Myocyte (in vitro differentiated cells): ENCODE data around the gene URB2. TPM values are rescaled to one million over a fixed set of nuclear protein-coding genes. Genes with fewer than 3 reads are reported as not detected.
"Not testable (repeated sequence)": the region's sequence is repeated elsewhere in the genome, so short reads cannot be mapped to it uniquely, and the experiment has no call there.

Experiments
- DNase-seq: peaks from one replicate; pipeline ENCODE4 v3.0.0-alpha.2; 2012; ENCODE audit warnings: low read depth
- total RNA-seq: library from RNA; depleted of rRNA; stranded (reverse); fragments of >200 nt; gene quantifications from 2 replicates; pipeline ENCODE4 v1.2.3, GENCODE V29; 2014

The URB2 gene
- total RNA-seq, 1 donor from 2014 or later: 14.4 TPM

GRCh38 chr1:229613938-229614337 is 12.1 kb upstream of the URB2 start:
- no peak for DNase-seq

GRCh38 chr1:229614701-229615100 is 11.3 kb upstream of the URB2 start:
- DNase-seq: no peak

DNA sequence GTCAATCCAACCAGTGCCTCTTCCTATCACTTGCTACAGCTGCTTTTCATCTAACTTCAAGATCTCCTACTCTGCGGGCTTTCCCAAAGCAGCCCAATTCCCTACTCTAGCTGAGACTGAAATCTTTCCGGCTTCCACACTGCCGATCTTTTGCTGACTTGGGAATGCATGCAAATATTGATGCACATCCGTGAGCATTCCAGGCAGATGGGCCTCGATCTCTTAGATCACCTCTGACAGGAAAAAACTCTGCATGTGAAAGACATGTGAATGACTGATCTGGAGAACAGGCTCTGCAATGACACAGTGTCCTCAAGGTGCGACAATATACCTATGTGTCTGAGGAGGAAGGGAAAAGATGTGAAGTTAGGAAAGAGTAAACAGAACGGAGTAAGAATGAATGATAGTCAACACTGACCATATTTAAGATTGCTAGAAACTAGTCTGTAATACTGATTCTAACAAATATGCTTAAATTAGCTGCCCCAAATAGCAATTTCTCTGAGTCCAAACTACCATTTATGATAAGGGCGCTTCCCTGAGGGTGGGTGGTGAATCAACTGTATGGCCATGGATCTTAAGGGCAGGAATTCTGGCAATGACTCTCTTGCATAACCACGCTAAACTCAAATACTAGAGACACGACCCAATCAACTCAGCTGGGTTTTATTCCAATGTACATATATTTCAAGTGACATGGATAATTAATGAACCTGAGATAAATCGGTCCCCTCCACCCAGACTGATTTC is 8.5 kb upstream of the URB2 start:
- no peak for DNase-seq

DNA sequence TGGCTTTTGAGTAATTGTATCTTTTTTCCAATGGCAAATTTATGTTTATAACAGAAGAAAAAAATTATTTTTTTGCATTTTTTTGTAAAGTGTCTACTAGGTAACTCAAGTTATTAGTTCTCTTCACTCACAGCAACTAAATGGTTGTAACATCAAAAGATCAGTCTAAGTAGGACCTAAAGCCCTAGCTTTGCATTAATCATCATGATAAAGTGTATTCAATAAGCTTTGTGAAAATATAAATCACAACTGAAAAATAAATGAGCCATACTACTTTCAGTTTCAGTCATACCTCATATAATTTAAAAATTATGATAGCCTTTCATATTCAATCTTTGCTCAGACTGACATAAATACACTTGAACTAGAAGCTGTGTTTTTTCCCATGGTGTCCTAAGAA is 7.0 kb upstream of the URB2 start:
- DNase-seq: no peak

GRCh38 chr1:229619614-229620013 is 6.4 kb upstream of the URB2 start:
- no peak for DNase-seq

DNA sequence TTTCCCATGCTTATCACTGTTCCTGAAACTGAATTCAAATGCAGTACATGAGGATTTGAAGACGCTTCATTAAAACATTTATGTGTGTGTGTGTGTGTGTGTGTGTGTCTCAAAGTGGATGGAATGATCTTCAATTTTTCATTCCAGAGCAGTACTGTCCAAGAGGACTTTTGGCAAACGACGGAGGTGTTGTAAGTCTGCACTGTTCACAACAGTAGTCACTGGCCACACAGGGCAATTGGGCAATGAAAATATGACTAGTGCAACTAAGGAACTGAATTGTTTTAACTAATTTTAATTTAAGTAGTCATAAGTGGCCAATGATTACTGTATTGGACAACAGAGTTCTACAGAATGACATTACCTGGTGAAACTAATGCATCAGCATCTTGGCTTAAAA is 5.2 kb upstream of the URB2 start:
- no peak for DNase-seq

DNA sequence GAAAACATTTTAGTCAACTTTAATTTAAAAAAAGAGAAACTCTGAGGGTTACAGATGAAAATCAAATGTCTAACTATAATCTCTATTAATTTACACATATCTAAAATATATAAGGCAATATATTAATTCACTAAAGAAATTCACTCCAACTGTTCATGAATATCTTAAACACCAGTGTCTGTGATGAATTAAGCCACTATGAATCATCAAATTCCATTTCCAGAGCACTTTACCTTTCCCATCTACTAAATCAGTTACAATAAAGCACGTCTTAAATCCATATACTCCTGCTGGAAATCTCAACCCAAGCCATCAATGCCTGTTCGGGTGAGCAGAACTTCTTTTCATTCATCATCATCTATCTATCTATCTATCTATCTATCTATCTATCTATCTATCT is 4.4 kb upstream of the URB2 start:
- no peak for DNase-seq

DNA sequence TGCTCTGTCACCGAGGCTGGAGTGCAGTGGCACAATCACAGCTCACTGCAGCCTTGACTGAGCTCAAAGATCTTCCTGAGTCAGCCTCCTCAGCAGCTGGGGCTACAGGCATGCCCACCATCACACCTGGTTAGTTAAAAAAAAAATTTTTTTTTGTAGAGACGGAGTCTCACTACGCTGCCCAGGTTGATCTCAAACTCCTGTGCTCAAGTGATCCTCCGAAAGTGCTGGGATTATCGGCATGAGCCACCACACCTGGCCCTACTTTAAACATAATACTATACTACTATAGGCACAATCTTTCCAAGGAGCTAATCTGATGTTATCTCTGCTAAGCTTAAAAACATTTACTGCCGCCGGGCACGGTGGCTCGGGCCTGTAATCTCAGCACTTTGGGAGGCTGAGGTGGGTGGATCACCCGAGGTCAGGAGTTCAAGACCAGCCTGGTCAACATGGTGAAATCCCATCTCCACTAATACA is 3.4 kb upstream of the URB2 start:
- DNase-seq: not testable (repeated sequence)

DNA sequence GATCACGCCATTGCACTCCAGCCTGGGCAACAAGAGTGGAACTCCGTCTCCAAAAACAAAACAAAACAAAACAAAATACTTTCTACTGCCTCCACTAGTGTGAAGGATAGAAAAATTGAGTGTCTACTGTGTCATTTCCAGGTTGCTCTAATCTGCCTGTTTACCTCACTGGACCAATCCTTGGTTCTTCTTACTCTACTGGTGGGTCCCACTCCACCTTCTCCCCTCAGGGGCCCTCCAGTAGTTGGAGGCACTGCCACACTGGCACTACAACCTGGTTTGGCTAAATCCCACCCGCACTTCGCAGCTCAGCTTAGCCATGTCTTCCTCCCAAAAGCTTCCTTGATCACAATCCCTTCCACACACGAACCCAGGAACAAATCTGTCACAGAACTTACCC is 2.8 kb upstream of the URB2 start:
- DNase-seq: no peak

GRCh38 chr1:229623838-229624237 is 2.2 kb upstream of the URB2 start:
- no peak for DNase-seq

- no peak for DNase-seq
Observed at GRCh38 chr1:229624521-229625070, 1.5 kb upstream of the URB2 start.

- DNase-seq: peak; percentile 57
Observed at GRCh38 chr1:229625071-229625914, 754 bp upstream of the URB2 start.

GRCh38 chr1:229627003-229627402 is 956 bp downstream of the URB2 start:
- DNase-seq: no peak

- DNase-seq: no peak
Observed at GRCh38 chr1:229629261-229629660, 3.2 kb downstream of the URB2 start.

- no peak for DNase-seq
Observed at GRCh38 chr1:229631148-229631547, 5.1 kb downstream of the URB2 start.

DNA sequence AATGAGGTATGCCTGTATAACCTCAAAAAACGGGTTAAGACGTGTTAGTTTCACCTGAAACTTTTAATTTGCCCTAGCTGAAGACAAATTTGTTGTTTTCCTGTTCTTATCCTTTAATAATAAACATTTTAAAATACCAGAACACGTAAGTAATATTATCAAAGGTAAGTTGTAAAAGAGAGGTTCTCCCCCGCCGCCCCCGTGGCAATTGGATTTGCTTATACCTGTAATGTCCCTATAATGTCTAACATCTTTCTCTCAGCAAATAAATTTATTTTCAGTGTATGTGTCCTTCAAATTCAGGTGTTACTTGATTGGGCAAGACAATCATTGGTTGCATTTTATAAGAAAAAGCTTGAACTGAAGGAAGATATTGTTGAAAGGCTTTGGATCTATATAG is 5.9 kb downstream of the URB2 start:
- no peak for DNase-seq

- DNase-seq: no peak
Observed at GRCh38 chr1:229636042-229636441, 10.0 kb downstream of the URB2 start.

DNA sequence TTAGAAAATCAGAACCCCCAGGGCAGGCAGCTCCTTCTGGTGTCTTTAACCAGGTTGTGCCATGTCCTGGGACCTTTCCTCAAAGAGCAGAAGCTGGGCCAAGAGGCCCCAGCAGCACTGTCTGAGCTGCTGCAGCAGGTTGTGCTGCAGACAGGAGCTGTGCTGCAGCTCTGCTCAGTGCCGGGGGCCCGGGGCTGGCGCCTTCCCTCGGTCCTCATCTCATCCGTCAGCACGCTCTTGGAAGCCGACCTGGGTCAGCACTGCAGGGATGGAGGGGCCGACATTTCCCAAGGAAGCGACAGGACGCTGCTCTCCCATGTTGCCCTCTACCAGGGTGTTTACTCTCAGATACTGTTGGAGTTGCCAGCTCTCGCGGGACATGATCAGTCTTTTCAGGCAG is 11.7 kb downstream of the URB2 start:
- DNase-seq: no peak

DNA sequence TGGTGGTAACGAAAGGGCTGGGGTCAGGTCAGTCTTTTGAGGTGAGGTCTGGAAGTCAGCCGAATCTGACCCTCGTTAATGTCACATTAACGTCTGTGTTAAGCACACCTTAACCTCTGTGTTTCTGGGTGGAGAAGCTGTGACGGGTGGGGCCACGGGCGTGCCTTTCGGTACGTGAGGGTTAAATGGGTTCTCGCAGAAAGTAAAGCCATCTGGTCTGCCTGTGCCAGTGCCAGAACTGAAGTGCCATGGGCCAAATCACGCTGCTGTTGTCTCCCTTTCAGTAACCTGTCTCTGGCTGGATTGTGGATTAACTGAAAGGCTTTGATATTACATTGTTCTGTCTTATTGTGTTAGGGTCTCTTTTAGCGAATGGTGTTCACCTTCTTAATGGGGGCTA is 14.4 kb downstream of the URB2 start:
- no peak for DNase-seq

GRCh38 chr1:229641306-229641705 is 15.3 kb downstream of the URB2 start:
- DNase-seq: no peak

DNA sequence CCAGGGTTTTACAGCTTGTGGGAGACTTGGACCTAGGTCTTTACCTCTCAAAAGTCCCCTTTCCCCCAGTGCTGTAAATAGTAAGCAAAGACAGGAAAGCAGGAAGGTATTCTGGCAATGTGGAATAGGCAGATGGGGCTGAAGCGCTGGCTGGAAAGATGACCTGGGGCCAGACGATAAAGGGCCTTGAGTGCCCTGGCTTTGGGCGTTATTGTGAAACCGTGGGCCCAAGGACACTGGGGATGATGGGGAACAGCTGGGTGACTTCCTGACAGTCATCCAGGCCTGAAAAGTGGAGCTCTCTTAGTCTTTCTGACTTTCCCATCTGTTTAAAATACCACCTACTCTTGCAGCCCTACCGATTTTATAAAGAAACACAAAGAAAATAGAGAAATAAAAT is 16.3 kb downstream of the URB2 start:
- DNase-seq: peak; percentile 17

DNA sequence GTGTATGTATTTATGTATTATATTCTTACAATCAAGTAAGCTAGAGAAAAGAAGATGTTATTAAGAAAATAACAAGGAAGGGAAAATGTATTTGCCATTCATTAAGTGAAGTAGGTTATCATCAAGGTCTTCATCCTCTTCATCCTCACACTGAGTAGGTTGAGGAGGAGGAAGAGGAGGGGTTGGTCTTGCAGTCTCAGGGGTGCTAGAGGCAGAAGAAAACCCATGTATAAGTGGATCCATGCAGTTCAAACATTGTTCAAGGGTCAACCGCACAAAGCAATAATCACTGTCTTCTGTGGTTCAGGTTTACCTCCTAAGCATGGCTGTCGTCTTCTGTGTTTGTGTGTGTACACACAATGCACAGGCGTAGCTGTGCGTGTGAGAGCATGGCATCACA is 16.9 kb downstream of the URB2 start:
- DNase-seq: no peak
